Upper lobe of right lung (tissue), 1 donor: Measurements from ENCODE around the gene PKD1L1. TPM values are rescaled to one million over a fixed set of nuclear protein-coding genes. Genes with fewer than 3 reads are reported as not detected.

Experiments used
- ATAC-seq: fragments of 200-7000 bp; cut with Tn5 transposase; one replicate; pipeline ENCODE4 v1.9.1; 2020; ENCODE audit warnings: mild to moderate bottlenecking, moderate library complexity
- DNase-seq: peaks from one replicate; pipeline ENCODE4 v3.0.0-alpha.2; 2020
- H3K27ac ChIP-seq: fragments of 200-600 bp; one replicate; pipeline ENCODE4 v1.8.0; 2022
- H3K27me3 ChIP-seq: fragments of 200-600 bp; one replicate; pipeline ENCODE4 v1.8.0; 2022; ENCODE audit warnings: mild to moderate bottlenecking
- H3K36me3 ChIP-seq: fragments of 200-600 bp; one replicate; pipeline ENCODE4 v1.8.0; 2022
- H3K4me1 ChIP-seq: fragments of 200-600 bp; one replicate; pipeline ENCODE4 v1.8.0; 2022
- H3K4me3 ChIP-seq: fragments of 200-600 bp; one replicate; pipeline ENCODE4 v1.8.0; 2022; ENCODE audit warnings: mild to moderate bottlenecking
- H3K9me3 ChIP-seq: fragments of 200-600 bp; one replicate; pipeline ENCODE4 v1.8.0; 2022
- intact Hi-C: fragments of 100-400 bp; cut with DNase I; formaldehyde crosslinking; loops from one replicate; pipeline ENCODE4 v1.11.0; 2022
- total RNA-seq: library from RNA; stranded (reverse); fragmentation: NEBNext Ultra II Directional; extraction: Animal tissue kit (Norgen Biotek cat#: 25700); gene quantifications from one replicate; pipeline ENCODE4 v1.2.1, GENCODE V29; 2021
- TF ChIP-seq, protein P1 (sequence below): fragments of 200-600 bp; IDR thresholded peaks from one replicate; pipeline ENCODE4 v1.8.0; 2022; ENCODE audit warnings: antibody characterized with exemption
- donor health status: DM: no; HTN: yes; CAD: no; lungs with severe emphysema.

PKD1L1 gene
- total RNA-seq, 1 donor from 2014 or later, result 1.0 TPM

DNA sequence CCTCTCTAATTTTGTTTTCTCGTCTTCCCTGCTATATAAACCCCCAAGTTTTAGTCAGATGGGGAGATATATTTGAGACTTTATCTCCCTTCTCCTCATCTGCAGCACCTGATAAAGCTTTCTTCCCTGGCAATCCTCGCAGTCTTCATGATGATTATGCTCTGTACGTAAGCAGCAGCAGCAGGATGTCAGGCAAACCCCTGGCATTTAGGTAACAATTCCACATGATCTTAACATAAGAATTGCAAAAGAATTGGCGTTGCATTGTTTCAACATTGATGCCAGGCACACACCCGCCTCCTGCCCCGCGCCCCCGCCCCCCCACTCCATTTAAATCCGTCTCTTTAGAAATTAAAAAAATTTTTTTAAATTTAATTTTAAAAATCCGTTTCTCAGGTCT, 6.1 kb downstream of the PKD1L1 start:
- no peak for ATAC-seq
- DNase-seq, result no peak
- Histone ChIP-seq H3K27me3 (no peaks in the 10 kb centered on the region), H3K36me3 (no peaks in the 10 kb centered on the region), H3K4me3 (no peak overlapping the region), H3K9me3 (no peaks in the 10 kb centered on the region), H3K27ac (peak overlapping the region; percentile 55), H3K4me1 (peaks cover 29% of the 10 kb centered on the region)
- TF ChIP-seq, protein P1, sequence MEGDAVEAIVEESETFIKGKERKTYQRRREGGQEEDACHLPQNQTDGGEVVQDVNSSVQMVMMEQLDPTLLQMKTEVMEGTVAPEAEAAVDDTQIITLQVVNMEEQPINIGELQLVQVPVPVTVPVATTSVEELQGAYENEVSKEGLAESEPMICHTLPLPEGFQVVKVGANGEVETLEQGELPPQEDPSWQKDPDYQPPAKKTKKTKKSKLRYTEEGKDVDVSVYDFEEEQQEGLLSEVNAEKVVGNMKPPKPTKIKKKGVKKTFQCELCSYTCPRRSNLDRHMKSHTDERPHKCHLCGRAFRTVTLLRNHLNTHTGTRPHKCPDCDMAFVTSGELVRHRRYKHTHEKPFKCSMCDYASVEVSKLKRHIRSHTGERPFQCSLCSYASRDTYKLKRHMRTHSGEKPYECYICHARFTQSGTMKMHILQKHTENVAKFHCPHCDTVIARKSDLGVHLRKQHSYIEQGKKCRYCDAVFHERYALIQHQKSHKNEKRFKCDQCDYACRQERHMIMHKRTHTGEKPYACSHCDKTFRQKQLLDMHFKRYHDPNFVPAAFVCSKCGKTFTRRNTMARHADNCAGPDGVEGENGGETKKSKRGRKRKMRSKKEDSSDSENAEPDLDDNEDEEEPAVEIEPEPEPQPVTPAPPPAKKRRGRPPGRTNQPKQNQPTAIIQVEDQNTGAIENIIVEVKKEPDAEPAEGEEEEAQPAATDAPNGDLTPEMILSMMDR, result no peak
- intact Hi-C loops, result no loop called here

DNA sequence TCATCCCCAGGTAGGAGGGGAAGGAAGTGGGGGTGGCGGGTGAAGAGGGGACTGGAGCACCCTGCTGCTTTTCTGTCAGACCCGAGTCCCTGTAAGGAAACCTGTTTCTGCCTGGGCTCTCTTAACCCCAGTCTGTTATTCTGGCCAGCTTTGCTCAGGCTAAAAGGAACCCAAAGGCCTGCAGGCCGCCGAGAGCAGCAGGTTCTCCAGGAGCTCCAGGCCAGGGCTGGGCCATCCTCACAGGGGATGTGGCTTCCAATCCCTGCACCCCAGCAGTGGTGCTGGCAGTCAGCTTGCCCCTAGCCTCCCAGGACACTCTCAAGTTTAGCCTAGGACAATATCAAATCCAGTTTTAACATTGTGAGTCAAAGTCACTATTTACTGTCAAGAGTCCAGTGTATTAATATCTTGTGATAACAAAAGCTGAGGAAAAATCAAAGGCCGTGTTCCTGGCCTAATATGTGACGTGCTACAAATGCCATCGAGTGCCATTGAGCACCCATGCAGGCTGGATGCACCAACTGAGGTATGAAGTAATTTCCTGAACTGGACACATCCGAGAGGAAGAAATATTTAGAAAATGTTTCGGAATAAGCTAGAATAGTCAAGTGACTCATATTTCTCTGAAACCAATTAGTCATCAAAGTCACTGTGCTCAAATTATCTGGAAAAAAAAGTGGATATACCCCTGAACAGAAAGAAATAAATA, 7.0 kb downstream of the PKD1L1 start:
- Histone ChIP-seq H3K9me3 (no peaks in the 10 kb centered on the region), H3K27me3 (no peaks in the 10 kb centered on the region), H3K4me1 (peaks cover 29% of the 10 kb centered on the region), H3K36me3 (no peaks in the 10 kb centered on the region), H3K27ac (peak overlapping the region; percentile 67), H3K4me3 (no peak overlapping the region)
- intact Hi-C loops, result no loop called here
- DNase-seq (no peak), ATAC-seq (peak; percentile 43)
- TF ChIP-seq, protein P1, result no peak

DNA sequence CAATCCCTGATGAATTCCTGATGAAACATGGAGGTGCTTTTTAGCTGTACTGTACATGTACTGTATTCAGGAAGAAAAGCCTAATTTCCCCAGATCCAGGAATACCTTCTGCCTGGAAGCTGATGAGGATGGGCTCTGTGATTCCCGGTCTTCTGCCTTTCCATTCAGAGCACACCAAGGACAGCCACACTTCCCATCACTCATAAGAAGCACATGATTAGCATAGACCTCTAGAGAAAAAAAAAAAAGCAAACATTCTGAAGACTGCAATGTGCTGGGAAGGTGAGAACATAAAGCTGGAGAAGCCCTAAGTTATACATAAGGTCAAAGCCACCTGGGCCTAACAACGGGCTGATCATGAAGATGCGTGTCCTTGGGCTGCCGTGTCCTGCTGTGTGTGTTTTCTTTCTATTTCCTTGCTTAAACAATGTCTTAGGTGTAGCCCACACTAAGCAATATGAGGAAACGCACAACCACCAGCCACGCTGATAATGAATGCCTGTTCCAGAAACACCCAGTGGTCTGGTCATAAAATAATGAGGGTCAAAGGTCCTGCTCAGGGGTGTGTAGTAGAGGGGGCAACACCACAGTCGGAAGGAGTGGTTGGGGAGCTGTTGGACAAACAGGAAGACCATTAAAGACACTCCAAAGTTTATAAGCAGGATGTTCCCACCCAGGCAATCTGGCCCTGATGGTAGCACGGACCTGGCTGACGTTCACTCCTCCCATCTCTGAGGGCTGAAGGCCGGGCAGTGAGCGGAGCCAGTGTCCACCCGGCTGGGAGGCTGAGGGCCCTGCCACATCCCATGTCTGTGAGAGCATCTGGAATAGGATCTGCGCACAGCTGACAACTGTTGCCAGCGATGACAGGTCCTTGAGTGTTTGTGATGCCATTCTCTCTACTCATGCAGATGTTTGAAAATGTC, 7.9 kb downstream of the PKD1L1 start:
- H3K9me3 ChIP-seq, result no peaks in the 10 kb centered on the region
- no peaks in the 10 kb centered on the region for H3K36me3 ChIP-seq
- intact Hi-C loops, result no loop called here
- H3K27me3 ChIP-seq, result no peaks in the 10 kb centered on the region
- ATAC-seq, result peak; percentile 55
- peak overlapping the region; percentile 67 for H3K27ac ChIP-seq
- peaks cover 29% of the 10 kb centered on the region for H3K4me1 ChIP-seq
- DNase-seq, result no peak
- no peak overlapping the region for H3K4me3 ChIP-seq
- TF ChIP-seq, protein P1, result no peak

DNA sequence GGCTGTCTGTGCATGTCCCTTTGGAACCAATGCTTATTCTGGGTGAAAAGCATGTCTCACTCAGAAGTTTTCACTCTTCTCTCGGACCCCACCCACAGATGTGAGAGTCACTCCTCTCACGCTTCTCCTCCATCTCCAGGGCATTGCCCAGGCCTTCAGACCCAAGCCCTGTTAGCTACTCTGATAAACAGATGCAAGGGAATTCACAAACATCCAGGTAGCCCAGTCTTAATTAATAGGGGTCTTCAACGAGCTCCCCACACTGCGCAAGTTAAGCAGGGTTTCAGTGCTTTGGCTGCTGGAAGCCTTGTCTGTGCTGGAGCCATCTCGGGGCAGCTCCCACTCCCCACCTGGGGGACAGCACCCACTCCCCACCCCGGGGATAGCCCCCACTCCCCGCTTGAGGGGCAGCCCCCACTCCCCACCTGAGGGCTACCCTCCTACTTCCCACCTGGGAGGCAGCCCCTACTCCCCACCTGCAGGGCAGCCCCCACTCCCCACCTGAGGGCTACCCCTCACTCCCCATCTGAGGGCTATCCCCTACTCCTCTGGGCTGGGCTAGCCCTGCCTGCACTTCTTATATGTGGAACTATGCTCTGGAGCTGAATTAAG, 8.7 kb downstream of the PKD1L1 start:
- H3K27me3 ChIP-seq, result no peaks in the 10 kb centered on the region
- no peaks in the 10 kb centered on the region for H3K9me3 ChIP-seq
- DNase-seq, result no peak
- H3K36me3 ChIP-seq, result no peaks in the 10 kb centered on the region
- H3K4me1 ChIP-seq, result peaks cover 29% of the 10 kb centered on the region
- ATAC-seq, result no peak
- TF ChIP-seq, protein P1, result no peak
- H3K4me3 ChIP-seq, result no peak overlapping the region
- peak overlapping the region; percentile 60 for H3K27ac ChIP-seq
- intact Hi-C loops, result no loop called here

DNA sequence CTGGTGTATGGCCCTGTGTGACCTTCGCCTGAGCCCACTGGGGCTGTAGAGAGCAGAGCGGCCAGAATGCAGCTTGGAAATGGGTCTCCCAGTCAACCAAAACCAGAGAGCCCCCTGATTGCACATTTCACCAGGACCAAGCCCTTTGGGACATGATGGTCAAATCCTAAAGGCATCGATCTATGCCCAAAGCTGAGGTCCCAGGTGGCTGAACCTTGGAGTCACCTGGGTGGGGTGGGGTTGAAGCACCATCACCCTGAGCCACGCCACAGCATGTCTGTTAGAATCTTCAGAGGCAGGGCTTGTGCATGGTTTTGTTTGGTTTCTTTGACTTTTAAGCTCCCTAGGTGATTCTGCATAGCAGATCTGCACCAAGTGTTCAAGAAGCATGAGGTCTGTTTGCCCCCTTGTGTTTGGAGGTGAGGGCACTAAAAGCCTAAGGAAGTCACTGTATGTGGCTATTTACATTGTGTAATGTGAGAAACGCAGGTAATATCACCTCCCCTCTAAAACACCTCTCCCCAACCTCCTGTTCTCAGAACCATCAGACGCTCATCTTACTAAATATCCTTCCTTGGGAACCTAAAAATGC, 9.6 kb downstream of the PKD1L1 start:
- TF ChIP-seq, protein P1, result no peak
- Histone ChIP-seq H3K27ac (no peak overlapping the region), H3K27me3 (no peaks in the 10 kb centered on the region), H3K4me1 (peaks cover 29% of the 10 kb centered on the region), H3K9me3 (no peaks in the 10 kb centered on the region), H3K36me3 (no peaks in the 10 kb centered on the region), H3K4me3 (no peak overlapping the region)
- DNase-seq (no peak), ATAC-seq (no peak)
- intact Hi-C loops, result no loop called here
